Vagina (tissue), 2 donors: ENCODE measurements around the gene MRPL53.

ENCODE experiments used
- POLR2AphosphoS5 ChIP-seq, 2 donors: sonication (generic); formaldehyde crosslinking; IDR thresholded peaks; one replicate each; pipeline ENCODE4 v1.9.0; 2017; ENCODE audit warnings: antibody characterized with exemption in 2 of 2, mild to moderate bottlenecking in 2 of 2, low read depth in 1 of 2; ENCODE audit not compliant: insufficient read depth in 1 of 2
- TF ChIP-seq, protein P1 (sequence below), 3 experiments: fragments of 450-650 bp in 2 of 3; fragments of 200-600 bp in 1 of 3; sonication (generic) in 1 of 3; IDR thresholded peaks; one replicate each; pipeline ENCODE4 v1.5.1; 2017 to 2019; ENCODE audit warnings: antibody characterized with exemption in 3 of 3, mild to moderate bottlenecking in 2 of 3, moderate library complexity in 2 of 3

GRCh38 chr2:74462786-74463105, 9.7 kb downstream of the MRPL53 start:
- TF ChIP-seq POLR2AphosphoS5 (IDR thresholded peaks at IDR 0.05; ENCODE audit: insufficient read depth in 1 of 2, low read depth in 1 of 2): no peak
- TF ChIP-seq, protein P1, sequence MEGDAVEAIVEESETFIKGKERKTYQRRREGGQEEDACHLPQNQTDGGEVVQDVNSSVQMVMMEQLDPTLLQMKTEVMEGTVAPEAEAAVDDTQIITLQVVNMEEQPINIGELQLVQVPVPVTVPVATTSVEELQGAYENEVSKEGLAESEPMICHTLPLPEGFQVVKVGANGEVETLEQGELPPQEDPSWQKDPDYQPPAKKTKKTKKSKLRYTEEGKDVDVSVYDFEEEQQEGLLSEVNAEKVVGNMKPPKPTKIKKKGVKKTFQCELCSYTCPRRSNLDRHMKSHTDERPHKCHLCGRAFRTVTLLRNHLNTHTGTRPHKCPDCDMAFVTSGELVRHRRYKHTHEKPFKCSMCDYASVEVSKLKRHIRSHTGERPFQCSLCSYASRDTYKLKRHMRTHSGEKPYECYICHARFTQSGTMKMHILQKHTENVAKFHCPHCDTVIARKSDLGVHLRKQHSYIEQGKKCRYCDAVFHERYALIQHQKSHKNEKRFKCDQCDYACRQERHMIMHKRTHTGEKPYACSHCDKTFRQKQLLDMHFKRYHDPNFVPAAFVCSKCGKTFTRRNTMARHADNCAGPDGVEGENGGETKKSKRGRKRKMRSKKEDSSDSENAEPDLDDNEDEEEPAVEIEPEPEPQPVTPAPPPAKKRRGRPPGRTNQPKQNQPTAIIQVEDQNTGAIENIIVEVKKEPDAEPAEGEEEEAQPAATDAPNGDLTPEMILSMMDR (IDR thresholded peaks at IDR 0.05): no peak
